ENCODE measurements around the gene SLC26A11.
A peak's percentile ranks its signal among the peaks of the same experiment; 100 is the strongest.
"Not testable (repeated sequence)": the region's sequence is repeated elsewhere in the genome, so short reads cannot be mapped to it uniquely, and the experiment has no call there.

The SLC26A11 gene

DNA sequence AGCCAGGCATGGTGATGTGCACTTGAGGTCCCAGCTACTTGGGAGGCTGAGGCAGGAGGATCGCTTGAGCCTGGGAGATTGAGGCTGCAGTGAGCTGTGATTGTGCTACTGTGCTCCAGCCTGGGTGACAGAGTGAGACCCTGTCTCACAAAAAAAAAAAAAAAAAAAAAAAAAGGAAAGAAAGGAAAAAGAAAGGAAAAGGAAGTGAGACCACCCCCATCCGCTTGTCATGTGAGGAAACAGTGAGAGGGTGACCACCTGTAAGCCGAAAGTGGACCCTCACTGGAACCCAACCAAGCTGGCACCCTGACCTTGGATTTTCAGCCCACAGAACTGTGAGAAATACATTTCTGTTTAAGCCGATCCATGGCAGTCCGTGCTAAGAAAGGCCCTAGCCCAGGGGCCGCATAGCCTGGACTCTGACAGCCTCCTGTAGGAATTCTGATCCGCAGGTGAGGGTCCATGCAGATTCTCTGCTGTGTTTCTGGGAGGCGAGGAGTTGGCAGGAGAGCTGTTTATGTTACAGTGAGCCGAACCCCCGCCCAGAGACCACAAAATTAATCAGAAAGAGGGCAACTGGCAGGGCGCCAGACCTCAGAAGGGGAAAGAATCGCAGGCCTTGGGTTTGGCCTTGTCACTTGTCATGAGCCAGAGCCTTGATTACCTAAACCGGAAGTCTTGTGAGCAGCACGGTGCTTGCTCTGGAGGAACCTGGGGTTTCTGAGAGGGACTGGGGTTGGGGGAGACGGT, 1.0 kb upstream of the SLC26A11 start:
- peak in 1 of 2 experiments; percentile 34 for DNase-seq

DNA sequence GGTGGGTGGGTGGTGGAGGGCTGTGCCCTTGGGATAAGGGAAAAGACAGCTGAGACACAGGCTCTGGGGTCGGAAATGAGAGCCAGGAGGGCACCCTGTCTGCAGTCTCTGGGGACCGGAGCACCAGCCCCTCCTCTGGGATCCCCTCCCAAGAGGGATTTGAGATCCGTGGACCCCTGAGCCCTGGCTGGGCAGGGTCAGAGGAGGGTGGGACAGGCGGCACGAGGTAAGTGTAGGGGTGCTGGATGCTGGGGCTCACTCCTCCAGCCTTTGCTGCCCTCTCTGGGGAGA, 519 bp upstream of the SLC26A11 start:
- DNase-seq = no peak

DNA sequence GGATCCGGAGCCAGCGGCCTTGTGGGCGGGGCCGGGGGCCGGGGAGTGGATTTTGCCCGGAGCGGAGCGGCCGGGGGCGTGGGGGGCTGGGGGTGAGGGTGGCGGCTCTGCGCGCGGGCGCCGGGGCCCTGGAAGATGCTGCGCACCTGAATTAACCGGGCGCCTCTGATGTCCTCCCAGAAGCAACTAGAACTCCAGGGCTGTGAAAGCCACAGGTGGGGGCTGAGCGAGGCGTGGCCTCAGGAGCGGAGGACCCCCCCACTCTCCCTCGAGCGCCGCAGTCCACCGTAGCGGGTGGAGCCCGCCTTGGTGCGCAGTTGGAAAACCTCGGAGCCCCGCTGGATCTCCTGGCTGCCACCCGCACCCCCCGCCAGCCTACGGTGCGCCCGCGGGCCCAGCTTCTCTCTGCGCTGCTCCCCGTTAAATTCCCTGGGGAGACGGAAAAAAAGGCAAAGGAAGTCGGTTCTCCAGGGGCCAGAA, 549 bp downstream of the SLC26A11 start:
- DNase-seq = no peak

DNA sequence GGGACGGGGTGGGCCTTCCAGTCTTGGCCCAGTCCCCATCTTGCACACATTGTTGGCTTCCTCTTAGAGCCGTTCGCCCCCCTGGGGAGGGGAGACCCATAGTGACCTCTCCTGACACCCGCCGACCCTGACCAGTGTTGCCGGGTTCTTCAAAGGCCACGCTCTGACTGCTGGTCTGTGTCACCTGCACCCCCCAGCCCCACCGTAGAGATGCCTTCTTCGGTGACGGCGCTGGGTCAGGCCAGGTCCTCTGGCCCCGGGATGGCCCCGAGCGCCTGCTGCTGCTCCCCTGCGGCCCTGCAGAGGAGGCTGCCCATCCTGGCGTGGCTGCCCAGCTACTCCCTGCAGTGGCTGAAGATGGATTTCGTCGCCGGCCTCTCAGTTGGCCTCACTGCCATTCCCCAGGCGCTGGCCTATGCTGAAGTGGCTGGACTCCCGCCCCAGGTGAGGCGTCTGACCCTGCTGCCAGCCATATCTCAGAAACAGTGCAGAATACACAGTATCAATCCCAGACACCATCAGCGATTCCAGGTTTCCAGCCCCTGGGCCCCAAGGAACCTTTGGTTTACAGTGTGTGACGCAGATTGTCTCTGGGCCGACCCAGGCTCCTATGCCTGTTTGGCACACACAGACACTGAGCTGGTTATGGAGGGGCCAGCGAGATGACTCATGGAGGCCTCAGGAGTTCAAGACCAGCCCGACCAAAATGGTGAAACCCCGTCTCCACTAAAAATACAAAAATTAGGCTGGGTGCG, 1.3 kb downstream of the SLC26A11 start:
- DNase-seq = no peak

GRCh38 chr17:80222376-80223141, 2.3 kb downstream of the SLC26A11 start:
- DNase-seq = no peak

GRCh38 chr17:80223142-80223815, 3.1 kb downstream of the SLC26A11 start:
- no peak for DNase-seq

DNA sequence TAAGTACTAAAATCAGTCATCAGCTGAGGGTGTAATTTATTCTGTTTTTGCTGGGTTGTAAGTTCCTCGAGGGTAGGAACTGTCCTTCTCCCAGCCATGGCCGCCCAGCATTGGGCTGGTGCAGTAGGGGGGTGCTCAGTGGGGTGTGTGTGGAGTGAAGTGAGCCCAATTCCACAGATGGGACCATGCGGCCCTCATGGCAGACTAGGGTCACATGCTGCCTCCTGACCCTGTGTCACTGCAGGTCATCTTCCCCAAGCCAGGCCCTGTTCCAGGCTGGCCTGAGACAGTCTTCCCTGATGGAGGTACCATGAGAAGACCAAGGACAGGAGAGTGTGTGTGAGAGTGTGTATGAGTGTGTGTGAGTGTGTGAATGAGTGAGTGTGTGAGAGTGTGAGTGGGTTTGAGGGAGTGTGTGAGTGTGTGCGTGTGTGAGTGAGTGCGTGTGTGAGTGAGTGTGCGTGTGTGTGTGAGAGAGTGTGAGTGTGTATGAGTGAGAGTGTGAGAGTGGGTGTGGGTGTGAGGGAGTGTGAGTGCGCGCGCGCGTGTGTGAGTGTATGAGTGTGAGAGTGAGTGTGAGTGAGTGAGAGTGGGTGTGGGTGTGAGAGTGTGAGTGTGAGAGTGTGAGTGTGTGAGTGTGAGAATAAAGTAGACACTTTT, 3.7 kb downstream of the SLC26A11 start:
- no peak for DNase-seq

DNA sequence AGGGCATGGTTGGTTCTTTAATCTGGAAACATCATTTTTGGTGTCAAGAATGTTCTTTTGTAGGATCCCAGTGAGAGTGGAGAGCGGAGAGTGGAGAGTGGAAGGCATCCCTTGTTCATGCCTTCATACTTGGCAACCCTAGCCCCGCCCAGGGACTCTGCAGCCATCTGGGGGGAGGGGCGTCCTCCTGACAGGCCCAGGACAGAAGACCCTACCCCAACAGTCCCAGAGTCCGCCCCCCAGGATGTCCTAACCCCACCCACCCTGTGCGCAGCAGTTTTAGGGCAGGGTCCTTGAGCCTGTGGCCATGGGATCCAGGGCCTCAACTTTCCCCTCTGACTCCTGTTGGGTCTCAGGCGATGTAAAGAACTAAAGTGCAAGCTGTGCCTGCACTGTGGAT, 4.5 kb downstream of the SLC26A11 start:
- DNase-seq = no peak

DNA sequence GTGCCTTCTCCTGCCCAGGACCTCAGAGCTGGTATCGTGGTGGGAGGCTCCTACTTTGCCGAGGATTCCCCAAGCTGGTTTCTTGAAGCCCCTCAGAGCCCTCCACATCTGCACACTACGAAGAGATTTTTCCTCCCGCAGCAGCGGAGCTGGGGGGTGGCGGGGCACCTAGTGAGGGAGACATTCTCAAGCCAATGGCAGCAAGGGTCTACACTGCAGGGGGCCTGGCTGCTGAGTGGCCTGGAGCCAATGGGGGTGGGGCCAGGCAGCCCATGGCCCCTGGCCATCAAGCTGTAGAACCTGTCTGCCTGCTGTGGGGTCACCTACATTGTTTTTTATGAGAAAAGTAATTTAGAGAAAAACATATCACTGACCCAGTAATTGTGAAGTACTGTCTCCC, 5.0 kb downstream of the SLC26A11 start:
- no peak for DNase-seq

GRCh38 chr17:80227156-80227555, 6.9 kb downstream of the SLC26A11 start:
- no peak for DNase-seq

DNA sequence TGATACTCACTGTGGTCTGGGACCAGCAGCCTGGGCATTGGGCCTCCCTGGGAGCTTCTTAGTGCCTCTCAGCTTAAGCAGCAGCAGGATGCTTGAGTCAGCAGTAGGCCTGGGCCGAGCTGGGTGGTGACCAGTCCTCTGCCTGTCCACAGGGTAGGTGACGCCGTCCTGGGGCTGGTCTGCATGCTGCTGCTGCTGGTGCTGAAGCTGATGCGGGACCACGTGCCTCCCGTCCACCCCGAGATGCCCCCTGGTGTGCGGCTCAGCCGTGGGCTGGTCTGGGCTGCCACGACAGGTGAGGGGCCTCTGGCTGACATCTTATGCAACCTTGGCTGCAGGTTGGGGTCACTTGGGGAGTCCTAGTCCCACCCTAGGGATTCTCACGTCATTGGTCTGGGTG, 7.4 kb downstream of the SLC26A11 start:
- no peak for DNase-seq

DNA sequence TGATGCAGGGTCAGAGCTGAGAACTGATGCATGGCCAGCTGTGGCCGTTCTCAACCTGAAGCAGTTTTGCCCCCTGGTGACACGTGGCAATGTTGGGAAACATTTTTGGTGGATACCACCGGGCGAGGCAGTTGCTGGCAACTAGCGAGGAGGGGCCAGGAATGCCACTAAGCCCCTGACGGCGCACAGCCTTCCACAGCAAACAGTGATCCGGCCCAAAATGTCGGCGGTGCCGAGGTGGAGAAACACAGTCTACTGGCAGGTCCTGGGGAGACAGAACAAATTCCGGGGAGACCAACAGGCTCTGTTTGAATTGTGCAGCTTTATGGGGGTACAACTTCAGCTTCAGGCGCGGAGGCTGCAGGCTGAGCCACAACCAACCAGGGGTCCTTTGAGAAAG, 8.2 kb downstream of the SLC26A11 start:
- DNase-seq = no peak

DNA sequence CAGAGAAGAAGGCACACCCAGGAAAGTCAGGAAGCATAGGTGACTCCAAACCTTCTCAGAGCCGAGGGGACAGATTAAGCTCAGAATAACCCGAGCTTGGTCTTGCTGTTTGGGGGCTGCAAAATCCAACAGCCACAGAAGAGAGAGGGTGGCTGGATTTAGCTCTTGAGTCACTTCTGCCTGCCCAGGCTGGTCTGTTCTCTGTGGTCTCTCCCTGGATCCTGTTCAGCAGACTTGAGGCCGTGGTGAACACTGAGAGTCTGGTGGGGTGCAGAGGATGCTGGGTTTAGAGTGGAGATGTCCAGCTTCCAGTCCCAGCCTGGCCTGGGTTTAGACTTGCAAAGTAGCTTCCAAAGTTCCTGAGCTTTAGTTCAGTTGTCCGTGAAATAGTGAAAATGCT, 8.8 kb downstream of the SLC26A11 start:
- no peak for DNase-seq

- DNase-seq = no peak
Observed at GRCh38 chr17:80232438-80232837, 12.2 kb downstream of the SLC26A11 start.

- no peak for DNase-seq
Observed at GRCh38 chr17:80233202-80233601, 13.0 kb downstream of the SLC26A11 start.

DNA sequence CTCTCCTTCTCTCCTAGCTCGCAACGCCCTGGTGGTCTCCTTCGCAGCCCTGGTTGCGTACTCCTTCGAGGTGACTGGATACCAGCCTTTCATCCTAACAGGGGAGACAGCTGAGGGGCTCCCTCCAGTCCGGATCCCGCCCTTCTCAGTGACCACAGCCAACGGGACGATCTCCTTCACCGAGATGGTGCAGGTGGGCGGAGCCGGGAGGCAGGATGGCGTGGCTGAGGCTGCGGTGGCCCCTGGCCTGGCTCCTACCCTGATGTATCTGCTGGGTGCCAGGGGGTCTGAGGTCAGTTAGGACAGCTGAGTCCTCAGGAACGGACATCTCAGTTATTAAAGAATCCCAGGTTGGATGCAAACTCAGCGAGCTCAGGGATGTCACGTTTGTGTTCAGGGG, 16.7 kb downstream of the SLC26A11 start:
- no peak for DNase-seq

- DNase-seq = no peak
Observed at GRCh38 chr17:80237386-80237785, 17.2 kb downstream of the SLC26A11 start.

DNA sequence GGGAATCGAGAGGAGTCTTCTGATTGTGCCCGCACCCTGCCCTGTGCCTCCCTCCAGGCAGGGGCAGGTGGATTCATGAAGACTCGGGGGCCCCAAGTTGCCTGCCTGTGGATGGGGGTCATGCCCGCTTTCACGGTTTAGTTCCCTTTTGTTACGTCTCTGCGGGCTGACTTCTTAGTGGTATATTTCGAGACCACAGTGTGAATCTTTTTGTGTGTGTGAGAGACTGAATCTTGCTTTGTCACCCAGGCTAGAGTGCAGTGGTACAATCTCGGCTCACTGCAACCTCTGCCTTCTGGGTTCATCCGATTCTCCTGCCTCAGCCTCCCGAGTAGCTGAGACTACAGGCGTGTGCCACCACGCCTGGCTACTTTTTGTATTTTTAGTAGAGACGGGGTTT, 22.3 kb downstream of the SLC26A11 start:
- no peak for DNase-seq

GRCh38 chr17:80243526-80244433, 23.6 kb downstream of the SLC26A11 start:
- DNase-seq = no peak

GRCh38 chr17:80244448-80244847, 24.2 kb downstream of the SLC26A11 start:
- DNase-seq = not testable (repeated sequence)

- no peak for DNase-seq
Observed at GRCh38 chr17:80244871-80245509, 24.8 kb downstream of the SLC26A11 start.
